HG02759 (cell line): ENCODE results near the gene PLD4.
"Not testable (repeated sequence)": the region's sequence is repeated elsewhere in the genome, so short reads cannot be mapped to it uniquely, and the experiment has no call there.

Experiments
- ATAC-seq: cut with Tn5 transposase; IDR thresholded peaks from one replicate; pipeline ENCODE4 v1.9.1; 2021; ENCODE audit warnings: mild to moderate bottlenecking, moderate library complexity; ENCODE audit not compliant: unreplicated experiment

PLD4 gene

GRCh38 chr14:104898195-104898558 lies 26.5 kb upstream of the PLD4 start:
- no peak for ATAC-seq

- no peak for ATAC-seq
These were observed 25.7 kb upstream of the PLD4 start for GRCh38 chr14:104898870-104899510.

- ATAC-seq = no peak
These were observed 24.9 kb upstream of the PLD4 start for GRCh38 chr14:104899781-104900180.

GRCh38 chr14:104900639-104901512 lies 23.8 kb upstream of the PLD4 start:
- ATAC-seq = no peak

GRCh38 chr14:104903990-104904389 lies 20.7 kb upstream of the PLD4 start:
- no peak for ATAC-seq

GRCh38 chr14:104904650-104905578 lies 19.8 kb upstream of the PLD4 start:
- not testable (repeated sequence) for ATAC-seq

- not testable (repeated sequence) for ATAC-seq
These were observed 19.1 kb upstream of the PLD4 start for GRCh38 chr14:104905579-104905933.

- ATAC-seq = no peak
These were observed 16.4 kb upstream of the PLD4 start for GRCh38 chr14:104908303-104908702.

GRCh38 chr14:104912053-104912452 lies 12.6 kb upstream of the PLD4 start:
- no peak for ATAC-seq

- no peak for ATAC-seq
These were observed 11.2 kb upstream of the PLD4 start for GRCh38 chr14:104913435-104913834.

GRCh38 chr14:104917116-104917515 lies 7.6 kb upstream of the PLD4 start:
- no peak for ATAC-seq

- ATAC-seq = no peak
These were observed 6.7 kb upstream of the PLD4 start for GRCh38 chr14:104917993-104918392.

- not testable (repeated sequence) for ATAC-seq
These were observed 5.3 kb upstream of the PLD4 start for GRCh38 chr14:104919152-104919992.

GRCh38 chr14:104919993-104920315 lies 4.7 kb upstream of the PLD4 start:
- no peak for ATAC-seq

- ATAC-seq = no peak
These were observed 849 bp upstream of the PLD4 start for GRCh38 chr14:104923640-104924420.

- ATAC-seq = no peak
These were observed 655 bp downstream of the PLD4 start for GRCh38 chr14:104925214-104925854.

- ATAC-seq = no peak
These were observed 1.4 kb downstream of the PLD4 start for GRCh38 chr14:104925855-104926609.

- ATAC-seq = peak; percentile 82
These were observed 2.1 kb downstream of the PLD4 start for GRCh38 chr14:104926619-104927431.
